HEK293 (cell line): ENCODE measurements around the gene ABHD12B.

Experiments
- CTCF ChIA-PET: fragments of 350-600 bp; formaldehyde crosslinking; extraction: SDS; loops from one replicate; lab custom pipeline; 2021; ENCODE audit warnings: antibody characterized with exemption; lab: Yijun Ruan, JAX
- POLR2A ChIA-PET: fragments of 300-600 bp; formaldehyde crosslinking; extraction: SDS; loops from one replicate; lab custom pipeline; 2020; ENCODE audit warnings: antibody characterized with exemption, inconsistent platforms; lab: Yijun Ruan, JAX
- H3K27ac ChIP-seq: fragments of 200-500 bp; sonication (Bioruptor generic); 2 replicates; pipeline ENCODE4 v1.5.1; 2014; ENCODE audit warnings: low read depth, low read length, control low read depth, inconsistent platforms; ENCODE audit errors: extremely low read depth
- H3K36me3 ChIP-seq, 2 experiments: fragments of 200-500 bp in 1 of 2; sonication (Bioruptor generic) in 1 of 2; 1 replicate in 1 of 2; 2 replicates in 1 of 2; pipeline ENCODE4 v1.5.1; 2014 to 2017; ENCODE audit warnings: inconsistent platforms in 2 of 2, low read length in 2 of 2; ENCODE audit not compliant: control insufficient read depth in 2 of 2, insufficient read depth in 1 of 2
- H3K4me1 ChIP-seq: fragments of 200-500 bp; sonication (Bioruptor generic); 2 replicates; pipeline ENCODE4 v1.5.1; 2014; ENCODE audit warnings: mild to moderate bottlenecking, low read length, inconsistent platforms; ENCODE audit not compliant: control insufficient read depth, insufficient read depth
- H3K4me3 ChIP-seq: 2 replicates; pipeline ENCODE4 v1.5.1; 2011; ENCODE audit warnings: low read depth, mild to moderate bottlenecking, control low read depth, low read length, moderate library complexity
- H3K9me3 ChIP-seq: fragments of 200-500 bp; sonication (Bioruptor generic); 2 replicates; pipeline ENCODE4 v1.5.1; 2014; ENCODE audit warnings: low read depth, low read length, inconsistent platforms; ENCODE audit not compliant: control insufficient read depth, insufficient read depth
- HOXA7 ChIP-seq: sonication (generic); formaldehyde crosslinking; IDR thresholded peaks from 2 replicates; pipeline ENCODE4 v1.8.1; 2022; ENCODE audit warnings: missing genetic modification reagents, borderline replicate concordance
- KLF7 ChIP-seq: fragments of 450-650 bp; formaldehyde crosslinking; IDR thresholded peaks from 2 replicates; pipeline ENCODE4 v1.5.1; 2016; ENCODE audit warnings: missing biosample characterization, missing genetic modification characterization, borderline replicate concordance
- YY1 ChIP-seq: fragments of 450-650 bp; formaldehyde crosslinking; IDR thresholded peaks from 2 replicates; pipeline ENCODE4 v1.5.1; 2018; ENCODE audit warnings: missing biosample characterization, missing genetic modification characterization
- YY2 ChIP-seq: fragments of 450-650 bp; formaldehyde crosslinking; IDR thresholded peaks from 2 replicates; pipeline ENCODE4 v1.5.1; 2016; ENCODE audit warnings: missing biosample characterization, missing genetic modification characterization
- ZBTB1 ChIP-seq: fragments of 450-650 bp; formaldehyde crosslinking; IDR thresholded peaks from 2 replicates; pipeline ENCODE4 v1.5.1; 2016; ENCODE audit warnings: missing biosample characterization, missing genetic modification characterization
- ZNF174 ChIP-seq: fragments of 450-650 bp; formaldehyde crosslinking; IDR thresholded peaks from 2 replicates; pipeline ENCODE4 v1.5.0; 2017; ENCODE audit warnings: missing biosample characterization, mild to moderate bottlenecking, missing genetic modification characterization
- ZNF324 ChIP-seq: fragments of 450-650 bp; formaldehyde crosslinking; IDR thresholded peaks from 2 replicates; pipeline ENCODE4 v1.5.1; 2016; ENCODE audit warnings: missing biosample characterization, missing genetic modification characterization
- ZNF391 ChIP-seq: fragments of 450-650 bp; formaldehyde crosslinking; IDR thresholded peaks from 2 replicates; pipeline ENCODE4 v1.5.1; 2016; ENCODE audit warnings: low read depth, missing biosample characterization, missing genetic modification characterization, borderline replicate concordance
- ZNF433 ChIP-seq: fragments of 450-650 bp; formaldehyde crosslinking; IDR thresholded peaks from 2 replicates; pipeline ENCODE4 v1.5.1; 2016; ENCODE audit warnings: missing biosample characterization, missing genetic modification characterization, low read depth
- ZNF530 ChIP-seq: fragments of 450-650 bp; formaldehyde crosslinking; IDR thresholded peaks from 2 replicates; pipeline ENCODE4 v1.5.1; 2016; ENCODE audit warnings: low read depth, missing biosample characterization, missing genetic modification characterization
- ZNF624 ChIP-seq: fragments of 450-650 bp; formaldehyde crosslinking; IDR thresholded peaks from 2 replicates; pipeline ENCODE4 v1.5.1; 2017; ENCODE audit warnings: missing biosample characterization, missing genetic modification characterization
- ZNF660 ChIP-seq: fragments of 450-650 bp; IDR thresholded peaks from 2 replicates; pipeline ENCODE4 v1.5.1; 2018; ENCODE audit warnings: missing biosample characterization, mild to moderate bottlenecking, missing genetic modification characterization
- ZNF76 ChIP-seq: fragments of 450-650 bp; formaldehyde crosslinking; IDR thresholded peaks from 2 replicates; pipeline ENCODE4; 2016; ENCODE audit warnings: low read depth, missing biosample characterization, missing genetic modification characterization, borderline replicate concordance
- TF ChIP-seq, protein P1 (sequence below): fragments of 450-650 bp; formaldehyde crosslinking; IDR thresholded peaks from 2 replicates; pipeline ENCODE4 v1.5.1; 2016; ENCODE audit warnings: missing biosample characterization, missing genetic modification characterization, low read depth
- TF ChIP-seq, protein P2 (sequence below): fragments of 450-650 bp; formaldehyde crosslinking; IDR thresholded peaks from 2 replicates; pipeline ENCODE4 v1.5.1; 2016; ENCODE audit warnings: missing biosample characterization, missing genetic modification characterization, borderline replicate concordance
- TF ChIP-seq, protein P3 (sequence below): fragments of 450-650 bp; IDR thresholded peaks from 2 replicates; pipeline ENCODE4 v1.5.1; 2018; ENCODE audit warnings: missing biosample characterization, mild to moderate bottlenecking, missing genetic modification characterization
- TF ChIP-seq, protein P4 (sequence below): fragments of 450-650 bp; formaldehyde crosslinking; IDR thresholded peaks from 2 replicates; pipeline ENCODE4; 2016; ENCODE audit warnings: missing biosample characterization, missing genetic modification characterization
- TF ChIP-seq, protein P5 (sequence below): fragments of 450-650 bp; formaldehyde crosslinking; IDR thresholded peaks from 2 replicates; pipeline ENCODE4 v1.5.1; 2017; ENCODE audit warnings: missing biosample characterization, missing genetic modification characterization

ABHD12B gene

DNA sequence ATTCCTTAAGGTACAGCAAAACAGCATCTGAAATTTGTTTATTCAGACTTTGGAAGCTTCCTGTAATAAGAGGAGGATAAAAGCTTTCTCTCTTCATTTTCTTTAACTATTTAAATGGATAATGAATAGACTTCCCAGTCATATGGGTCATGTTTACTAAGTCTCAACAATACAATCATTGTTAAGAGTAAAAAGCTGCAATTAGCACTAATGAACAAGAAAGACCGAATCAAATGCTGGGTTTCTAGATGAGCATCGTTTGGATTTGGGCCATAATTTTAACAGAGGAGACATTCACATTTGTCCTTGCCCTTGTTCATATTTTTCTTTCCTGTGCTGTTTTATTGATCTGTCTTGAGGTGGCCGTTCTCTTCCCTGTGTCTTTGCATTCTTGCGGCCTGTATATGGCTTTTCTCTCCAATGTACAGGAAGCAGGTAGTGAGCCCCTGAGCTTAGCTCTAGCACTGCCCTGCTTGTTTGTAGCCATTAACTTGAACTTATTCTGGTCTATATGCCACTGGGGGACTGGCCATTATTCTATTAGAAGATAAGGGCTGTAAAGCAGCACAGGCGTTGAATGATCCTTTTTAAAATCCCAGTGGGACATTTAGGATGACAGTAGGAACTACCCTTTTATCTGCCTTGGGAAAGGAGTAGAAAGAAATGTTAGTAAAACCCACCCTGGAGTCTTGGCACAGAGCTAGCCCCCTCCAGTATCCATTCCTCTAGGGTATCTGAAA is 34.6 kb downstream of the ABHD12B start:
- CTCF ChIA-PET: no interaction called here

DNA sequence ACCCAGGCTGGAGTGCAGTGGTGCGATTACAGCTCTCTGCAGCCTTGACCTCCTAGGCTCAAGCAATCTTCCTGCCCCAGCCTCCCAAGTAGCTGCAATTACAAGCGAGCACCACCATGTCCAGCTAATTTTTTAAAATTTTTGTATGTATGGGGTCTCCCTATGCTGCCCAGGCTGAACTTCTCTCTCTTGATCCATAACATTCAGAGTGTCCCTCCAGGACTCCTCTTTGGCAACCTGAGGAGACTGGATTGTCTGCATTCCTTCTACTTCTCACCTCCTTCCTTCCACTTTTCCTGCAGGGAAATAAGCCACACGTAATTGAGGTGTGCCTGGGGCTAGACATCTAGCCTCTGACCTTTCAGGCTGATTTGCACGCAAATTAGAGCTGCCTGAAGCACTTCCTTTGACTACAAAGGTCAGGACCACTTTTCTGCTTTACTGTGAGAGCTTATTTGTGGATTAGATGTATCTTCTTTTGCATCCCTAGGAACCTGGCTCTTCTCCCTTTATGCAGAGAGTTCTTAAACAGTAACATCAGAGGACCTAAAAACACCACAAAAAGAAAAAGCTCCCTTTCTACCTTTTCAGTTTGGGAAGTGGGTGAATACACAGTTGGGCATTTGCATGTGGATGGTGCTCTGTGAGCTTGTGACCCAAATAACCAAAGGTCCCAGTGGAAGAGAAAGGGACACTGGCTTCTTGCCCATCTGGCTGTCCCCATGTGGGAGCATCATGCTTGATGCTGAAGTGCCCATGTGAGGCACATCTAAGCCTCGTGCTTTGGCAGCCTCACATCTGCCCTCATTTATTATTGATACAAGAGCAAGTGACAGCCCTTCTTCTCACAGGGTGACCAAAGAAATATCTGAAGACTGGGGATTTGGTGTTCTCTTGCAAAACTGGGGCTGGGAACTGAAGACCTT is 38.9 kb downstream of the ABHD12B start:
- Histone ChIP-seq H3K9me3 (no peaks in the 10 kb centered on the region), H3K27ac (no peak overlapping the region), H3K4me3 (no peak overlapping the region), H3K36me3 (peaks cover 40 to 90% of the 10 kb centered on the region in 2 experiments), H3K4me1 (no peaks in the 10 kb centered on the region)
- no peak for TF ChIP-seq ZNF324 (tag by site-specific recombination)
- no peak for TF ChIP-seq ZNF391 (tag by site-specific recombination)
- TF ChIP-seq, protein P1, sequence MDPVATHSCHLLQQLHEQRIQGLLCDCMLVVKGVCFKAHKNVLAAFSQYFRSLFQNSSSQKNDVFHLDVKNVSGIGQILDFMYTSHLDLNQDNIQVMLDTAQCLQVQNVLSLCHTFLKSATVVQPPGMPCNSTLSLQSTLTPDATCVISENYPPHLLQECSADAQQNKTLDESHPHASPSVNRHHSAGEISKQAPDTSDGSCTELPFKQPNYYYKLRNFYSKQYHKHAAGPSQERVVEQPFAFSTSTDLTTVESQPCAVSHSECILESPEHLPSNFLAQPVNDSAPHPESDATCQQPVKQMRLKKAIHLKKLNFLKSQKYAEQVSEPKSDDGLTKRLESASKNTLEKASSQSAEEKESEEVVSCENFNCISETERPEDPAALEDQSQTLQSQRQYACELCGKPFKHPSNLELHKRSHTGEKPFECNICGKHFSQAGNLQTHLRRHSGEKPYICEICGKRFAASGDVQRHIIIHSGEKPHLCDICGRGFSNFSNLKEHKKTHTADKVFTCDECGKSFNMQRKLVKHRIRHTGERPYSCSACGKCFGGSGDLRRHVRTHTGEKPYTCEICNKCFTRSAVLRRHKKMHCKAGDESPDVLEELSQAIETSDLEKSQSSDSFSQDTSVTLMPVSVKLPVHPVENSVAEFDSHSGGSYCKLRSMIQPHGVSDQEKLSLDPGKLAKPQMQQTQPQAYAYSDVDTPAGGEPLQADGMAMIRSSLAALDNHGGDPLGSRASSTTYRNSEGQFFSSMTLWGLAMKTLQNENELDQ (tag by site-specific recombination): no peak
- TF ChIP-seq KLF7 (tag by site-specific recombination): no peak
- TF ChIP-seq, protein P2, sequence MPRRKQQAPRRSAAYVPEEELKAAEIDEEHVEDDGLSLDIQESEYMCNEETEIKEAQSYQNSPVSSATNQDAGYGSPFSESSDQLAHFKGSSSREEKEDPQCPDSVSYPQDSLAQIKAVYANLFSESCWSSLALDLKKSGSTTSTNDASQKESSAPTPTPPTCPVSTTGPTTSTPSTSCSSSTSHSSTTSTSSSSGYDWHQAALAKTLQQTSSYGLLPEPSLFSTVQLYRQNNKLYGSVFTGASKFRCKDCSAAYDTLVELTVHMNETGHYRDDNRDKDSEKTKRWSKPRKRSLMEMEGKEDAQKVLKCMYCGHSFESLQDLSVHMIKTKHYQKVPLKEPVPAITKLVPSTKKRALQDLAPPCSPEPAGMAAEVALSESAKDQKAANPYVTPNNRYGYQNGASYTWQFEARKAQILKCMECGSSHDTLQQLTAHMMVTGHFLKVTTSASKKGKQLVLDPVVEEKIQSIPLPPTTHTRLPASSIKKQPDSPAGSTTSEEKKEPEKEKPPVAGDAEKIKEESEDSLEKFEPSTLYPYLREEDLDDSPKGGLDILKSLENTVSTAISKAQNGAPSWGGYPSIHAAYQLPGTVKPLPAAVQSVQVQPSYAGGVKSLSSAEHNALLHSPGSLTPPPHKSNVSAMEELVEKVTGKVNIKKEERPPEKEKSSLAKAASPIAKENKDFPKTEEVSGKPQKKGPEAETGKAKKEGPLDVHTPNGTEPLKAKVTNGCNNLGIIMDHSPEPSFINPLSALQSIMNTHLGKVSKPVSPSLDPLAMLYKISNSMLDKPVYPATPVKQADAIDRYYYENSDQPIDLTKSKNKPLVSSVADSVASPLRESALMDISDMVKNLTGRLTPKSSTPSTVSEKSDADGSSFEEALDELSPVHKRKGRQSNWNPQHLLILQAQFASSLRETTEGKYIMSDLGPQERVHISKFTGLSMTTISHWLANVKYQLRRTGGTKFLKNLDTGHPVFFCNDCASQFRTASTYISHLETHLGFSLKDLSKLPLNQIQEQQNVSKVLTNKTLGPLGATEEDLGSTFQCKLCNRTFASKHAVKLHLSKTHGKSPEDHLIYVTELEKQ (tag by site-specific recombination): no peak
- no peak for TF ChIP-seq ZBTB1 (tag by site-specific recombination)
- TF ChIP-seq ZNF624 (tag by site-specific recombination): no peak
- TF ChIP-seq YY1 (tag by site-specific recombination): no peak
- TF ChIP-seq ZNF530 (tag by site-specific recombination): no peak
- no peak for TF ChIP-seq HOXA7 (CRISPR knock-in tag)
- no peak for TF ChIP-seq YY2
- no peak for TF ChIP-seq ZNF660 (tag by site-specific recombination)
- TF ChIP-seq, protein P3, sequence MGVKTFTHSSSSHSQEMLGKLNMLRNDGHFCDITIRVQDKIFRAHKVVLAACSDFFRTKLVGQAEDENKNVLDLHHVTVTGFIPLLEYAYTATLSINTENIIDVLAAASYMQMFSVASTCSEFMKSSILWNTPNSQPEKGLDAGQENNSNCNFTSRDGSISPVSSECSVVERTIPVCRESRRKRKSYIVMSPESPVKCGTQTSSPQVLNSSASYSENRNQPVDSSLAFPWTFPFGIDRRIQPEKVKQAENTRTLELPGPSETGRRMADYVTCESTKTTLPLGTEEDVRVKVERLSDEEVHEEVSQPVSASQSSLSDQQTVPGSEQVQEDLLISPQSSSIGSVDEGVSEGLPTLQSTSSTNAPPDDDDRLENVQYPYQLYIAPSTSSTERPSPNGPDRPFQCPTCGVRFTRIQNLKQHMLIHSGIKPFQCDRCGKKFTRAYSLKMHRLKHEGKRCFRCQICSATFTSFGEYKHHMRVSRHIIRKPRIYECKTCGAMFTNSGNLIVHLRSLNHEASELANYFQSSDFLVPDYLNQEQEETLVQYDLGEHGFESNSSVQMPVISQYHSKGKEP: no peak
- ChIA-PET CTCF (no interaction called here), POLR2A (no interaction called here)

More for the DNA sequence above, 34.6 kb downstream of the ABHD12B start:
- POLR2A ChIA-PET: no interaction called here
- H3K36me3 ChIP-seq: peaks cover 19 to 80% of the 10 kb centered on the region in 2 experiments
- H3K4me1 ChIP-seq: no peaks in the 10 kb centered on the region
- no peaks in the 10 kb centered on the region for H3K9me3 ChIP-seq
- TF ChIP-seq, protein P4, sequence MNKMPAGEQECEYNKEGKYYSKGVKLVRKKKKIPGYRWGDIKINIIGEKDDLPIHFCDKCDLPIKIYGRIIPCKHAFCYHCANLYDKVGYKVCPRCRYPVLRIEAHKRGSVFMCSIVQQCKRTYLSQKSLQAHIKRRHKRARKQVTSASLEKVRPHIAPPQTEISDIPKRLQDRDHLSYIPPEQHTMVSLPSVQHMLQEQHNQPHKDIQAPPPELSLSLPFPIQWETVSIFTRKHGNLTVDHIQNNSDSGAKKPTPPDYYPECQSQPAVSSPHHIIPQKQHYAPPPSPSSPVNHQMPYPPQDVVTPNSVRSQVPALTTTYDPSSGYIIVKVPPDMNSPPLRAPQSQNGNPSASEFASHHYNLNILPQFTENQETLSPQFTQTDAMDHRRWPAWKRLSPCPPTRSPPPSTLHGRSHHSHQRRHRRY (tag by site-specific recombination): no peak
- TF ChIP-seq ZNF76 (tag by site-specific recombination) (no peak), ZNF433 (tag by site-specific recombination) (no peak), ZNF174 (tag by site-specific recombination) (no peak)
- TF ChIP-seq, protein P5, sequence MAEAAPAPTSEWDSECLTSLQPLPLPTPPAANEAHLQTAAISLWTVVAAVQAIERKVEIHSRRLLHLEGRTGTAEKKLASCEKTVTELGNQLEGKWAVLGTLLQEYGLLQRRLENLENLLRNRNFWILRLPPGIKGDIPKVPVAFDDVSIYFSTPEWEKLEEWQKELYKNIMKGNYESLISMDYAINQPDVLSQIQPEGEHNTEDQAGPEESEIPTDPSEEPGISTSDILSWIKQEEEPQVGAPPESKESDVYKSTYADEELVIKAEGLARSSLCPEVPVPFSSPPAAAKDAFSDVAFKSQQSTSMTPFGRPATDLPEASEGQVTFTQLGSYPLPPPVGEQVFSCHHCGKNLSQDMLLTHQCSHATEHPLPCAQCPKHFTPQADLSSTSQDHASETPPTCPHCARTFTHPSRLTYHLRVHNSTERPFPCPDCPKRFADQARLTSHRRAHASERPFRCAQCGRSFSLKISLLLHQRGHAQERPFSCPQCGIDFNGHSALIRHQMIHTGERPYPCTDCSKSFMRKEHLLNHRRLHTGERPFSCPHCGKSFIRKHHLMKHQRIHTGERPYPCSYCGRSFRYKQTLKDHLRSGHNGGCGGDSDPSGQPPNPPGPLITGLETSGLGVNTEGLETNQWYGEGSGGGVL (tag by site-specific recombination): no peak
- H3K4me3 ChIP-seq: no peak overlapping the region
- H3K27ac ChIP-seq: no peak overlapping the region
